Stimulated activated CD4-positive, alpha-beta T cell treated with anti-CD3 and anti-CD28 coated beads, Interleukin-4, amount 100 ng/mL, for 24 hours (primary cell): ENCODE data around the gene HDHD5.

ENCODE experiments used
- DNase-seq: peaks from one replicate; pipeline ENCODE4 v3.0.0-alpha.2; 2020

HDHD5 gene

DNA sequence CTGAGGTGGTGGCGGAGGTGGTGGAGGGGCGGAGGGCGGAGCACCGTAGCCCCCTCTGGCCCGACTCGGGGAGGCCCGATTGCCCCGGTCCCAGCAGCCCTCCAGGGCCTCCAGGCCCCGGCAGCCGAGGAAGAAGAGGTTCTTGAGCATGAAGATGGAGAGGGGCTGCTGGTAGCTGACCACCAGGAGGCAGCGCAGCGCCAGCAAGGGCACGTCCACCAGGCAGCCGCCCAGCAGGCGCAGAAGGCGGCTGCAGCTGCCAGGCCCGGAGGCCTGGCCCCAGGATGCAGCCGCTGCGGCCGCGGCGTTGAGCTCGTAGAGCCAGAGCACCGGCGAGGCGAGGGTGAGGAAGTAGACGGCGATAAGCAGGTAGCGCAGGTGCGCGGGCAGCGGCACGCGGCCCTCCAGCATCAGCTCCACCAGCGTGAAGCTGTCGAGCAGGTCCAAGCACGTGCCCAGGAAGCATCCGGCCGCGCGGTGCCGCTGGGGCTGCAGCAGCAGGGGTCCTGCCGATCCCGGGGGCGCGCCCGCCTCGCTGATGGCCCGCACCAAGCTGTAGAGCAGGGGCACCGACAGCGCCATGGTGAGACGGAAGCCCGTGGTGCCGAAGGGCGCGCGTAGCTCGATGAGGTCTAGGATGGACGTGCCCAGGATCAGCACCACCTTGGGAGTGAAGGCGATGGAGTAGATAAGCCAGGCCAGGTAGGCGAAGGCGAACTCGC, 39.4 kb downstream of the HDHD5 start:
- no peak for DNase-seq

DNA sequence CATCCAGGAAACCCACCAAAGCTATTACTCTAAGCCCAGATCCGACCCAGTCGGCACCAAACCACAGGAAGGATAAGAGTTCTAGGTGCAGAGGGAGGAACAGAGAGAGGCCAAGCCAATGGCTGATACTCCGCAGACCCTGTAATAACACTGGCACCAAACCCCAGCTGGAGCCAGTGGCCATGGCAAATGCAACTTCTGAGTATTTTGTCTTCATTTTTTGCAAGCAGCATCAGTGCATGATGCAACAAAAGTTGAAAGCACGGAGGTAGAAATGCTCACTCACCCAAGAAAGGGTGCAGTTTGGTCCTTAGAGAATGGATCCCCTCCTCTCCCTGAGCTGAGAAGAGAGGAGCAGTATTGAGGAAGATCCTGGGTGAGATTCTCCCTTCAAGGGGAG, 40.7 kb downstream of the HDHD5 start:
- DNase-seq, result no peak

DNA sequence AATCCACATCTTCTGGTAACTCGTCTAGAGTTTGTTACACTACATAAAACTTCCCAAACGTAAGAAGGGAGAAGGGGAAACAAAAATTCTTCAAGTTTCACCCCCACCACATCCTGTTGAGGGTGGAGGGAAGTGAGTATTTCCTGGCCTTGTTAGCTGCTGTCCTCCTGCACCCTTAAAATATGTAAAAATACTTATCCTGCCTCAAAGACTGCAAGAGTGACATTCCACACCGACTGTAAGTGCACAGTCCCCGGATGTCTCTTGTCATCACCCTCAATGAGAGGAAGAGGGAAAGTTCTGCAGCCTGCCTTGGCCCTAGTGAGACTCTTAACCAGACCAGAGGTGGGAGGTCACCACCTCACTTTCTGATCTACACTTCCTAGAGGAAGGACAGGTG, 41.2 kb downstream of the HDHD5 start:
- DNase-seq, result no peak

DNA sequence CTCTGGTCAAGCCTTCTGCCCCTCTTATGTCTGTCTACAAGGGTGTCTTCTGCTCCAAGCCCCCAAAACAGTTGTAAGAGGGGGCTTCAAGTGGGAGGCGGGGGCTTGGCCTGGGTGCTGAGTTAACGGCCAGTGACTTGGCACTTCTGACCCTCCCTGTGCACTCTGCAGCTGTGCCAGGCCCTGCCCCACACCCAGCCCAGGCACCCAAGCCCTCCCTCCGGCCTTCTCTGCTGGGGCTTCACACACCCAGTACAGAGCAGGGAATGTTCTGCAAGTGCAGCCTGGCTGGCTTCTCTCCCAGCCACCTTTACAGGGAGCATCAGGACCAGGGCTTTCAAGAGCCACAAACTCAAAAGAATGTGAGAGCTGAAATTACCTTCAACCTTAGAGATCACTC, 41.7 kb downstream of the HDHD5 start:
- DNase-seq, result no peak

DNA sequence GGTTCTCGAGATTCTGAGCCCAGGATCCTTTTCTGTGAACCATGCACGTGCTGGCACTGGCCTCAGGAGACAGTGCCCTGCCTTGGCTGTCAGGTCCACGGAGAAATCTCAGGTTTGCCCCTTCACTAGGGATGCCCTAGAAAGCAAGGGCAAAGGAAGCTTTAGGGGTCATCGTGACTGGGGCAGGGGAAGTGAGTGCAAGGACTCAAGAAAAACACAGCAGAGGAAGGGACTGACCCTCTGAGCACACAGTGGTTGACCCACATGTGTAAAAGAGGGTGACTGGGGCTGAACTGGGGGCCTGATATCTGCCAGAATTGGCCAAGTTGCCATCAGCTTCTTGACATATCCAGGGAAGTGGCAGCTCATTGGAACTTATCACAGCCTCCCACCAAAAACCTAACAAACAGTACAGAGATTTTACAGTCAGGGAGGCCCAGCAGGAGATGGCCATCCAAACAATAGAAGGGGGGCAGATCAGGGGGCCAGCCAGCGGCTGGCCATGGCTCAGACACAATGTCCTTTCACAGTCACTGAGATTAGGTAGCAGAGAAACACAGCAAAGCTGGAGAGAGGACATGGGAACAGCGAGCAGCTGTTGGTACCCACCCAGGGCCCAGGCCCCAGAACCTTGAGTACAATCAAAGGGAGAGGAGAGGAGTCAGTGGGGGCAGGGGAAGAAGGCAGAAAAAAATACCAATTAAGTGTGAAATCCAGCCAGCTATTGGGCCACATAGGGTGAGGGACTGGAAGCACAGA, 42.3 kb downstream of the HDHD5 start:
- no peak for DNase-seq

DNA sequence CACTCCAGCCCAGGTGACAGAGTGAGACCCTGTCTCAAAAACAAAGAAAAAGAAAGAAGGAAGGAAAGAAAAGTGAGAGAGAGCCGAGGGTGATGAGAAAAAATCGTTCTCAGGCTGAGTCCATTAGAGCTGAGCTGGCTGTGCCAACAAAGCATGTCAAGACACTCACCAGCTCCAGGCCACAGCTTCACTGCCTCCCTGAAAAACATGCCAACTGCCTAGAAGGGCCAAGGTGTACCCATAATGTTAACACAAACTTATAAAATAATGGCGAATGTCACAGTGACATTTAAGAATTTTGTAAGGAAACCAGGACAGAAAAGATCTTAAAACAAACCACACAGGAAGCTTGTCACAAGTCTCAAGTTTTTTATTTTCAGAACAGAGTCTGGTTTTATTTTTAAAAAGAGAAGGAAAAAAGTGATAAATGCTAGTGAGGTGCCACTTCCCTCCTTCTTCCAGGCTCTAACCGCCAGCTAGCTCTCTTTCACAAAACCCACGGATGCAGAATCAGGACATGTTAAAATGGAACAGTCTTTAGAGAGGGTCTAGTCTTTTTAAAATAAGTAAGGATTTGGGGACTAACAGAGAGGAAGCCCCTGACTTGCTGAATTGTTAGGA, 43.0 kb downstream of the HDHD5 start:
- no peak for DNase-seq

DNA sequence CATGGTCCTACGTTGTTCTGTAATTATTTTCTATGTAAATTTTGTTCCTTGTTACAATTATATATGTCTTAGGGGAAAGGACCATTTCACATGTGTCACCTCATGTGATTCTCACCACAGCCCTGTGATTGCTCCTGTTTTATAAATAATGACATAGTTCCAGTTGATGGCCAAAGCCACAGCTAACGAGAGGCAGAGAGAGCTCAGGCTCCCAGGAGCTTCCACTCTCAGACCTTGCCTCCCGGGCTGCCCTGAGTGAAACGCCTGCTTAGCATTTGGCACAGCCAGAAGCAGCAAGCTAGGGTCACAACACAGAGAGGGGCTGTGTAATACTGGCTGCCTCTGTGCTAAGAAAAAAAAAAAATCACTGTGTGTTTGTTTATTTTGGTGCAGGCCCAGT, 43.8 kb downstream of the HDHD5 start:
- DNase-seq, result no peak

DNA sequence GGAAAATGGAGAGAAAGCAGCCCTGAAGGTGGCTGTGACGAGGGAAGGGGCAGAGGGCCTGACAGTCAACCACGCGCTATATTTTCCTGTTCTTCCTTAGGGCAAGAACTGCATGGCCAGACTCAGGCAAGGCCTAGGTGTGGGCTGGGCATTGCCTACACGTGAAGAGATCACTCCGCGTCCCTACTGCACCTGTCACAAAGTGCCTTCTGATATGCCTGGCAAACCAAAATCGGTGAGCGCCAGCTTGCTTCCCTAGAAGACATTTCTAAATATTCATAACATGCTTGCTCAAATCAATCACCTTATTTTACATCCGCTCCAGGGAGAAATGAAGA, 44.2 kb downstream of the HDHD5 start:
- DNase-seq, result no peak

DNA sequence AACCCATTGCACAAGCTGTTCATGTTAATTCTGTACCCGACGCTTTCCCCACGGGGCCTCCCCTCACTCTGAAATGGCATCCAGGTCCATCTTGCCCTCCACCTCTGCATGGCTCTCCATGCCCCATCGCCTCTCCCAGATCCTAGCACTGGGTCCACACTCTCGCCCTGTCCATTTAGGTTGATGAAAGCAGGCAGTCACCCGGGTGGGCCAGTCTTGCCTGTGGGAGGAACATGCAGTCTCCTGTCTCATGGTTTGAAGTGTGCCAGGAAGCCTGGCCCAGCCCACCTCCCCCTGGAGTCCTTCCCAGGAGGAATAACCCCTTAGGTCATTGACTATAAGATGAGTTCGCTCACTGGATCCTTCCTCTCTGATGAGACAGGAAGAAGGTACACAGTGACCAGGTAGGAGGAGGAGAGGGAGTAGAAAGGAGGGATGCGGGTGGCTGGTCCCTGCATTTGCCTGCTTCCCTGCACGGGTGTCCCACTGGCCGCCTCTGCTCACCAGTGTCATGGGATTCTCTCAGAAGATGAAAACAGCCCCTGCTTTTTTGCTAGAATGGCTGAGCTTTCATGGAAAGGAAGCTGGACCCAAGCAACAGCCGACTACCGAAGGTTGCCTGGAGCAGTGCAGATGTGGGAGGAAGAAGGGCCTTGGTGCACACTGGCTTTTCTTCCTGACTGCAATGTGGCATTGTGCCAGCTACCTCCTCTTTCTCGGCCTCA, 44.7 kb downstream of the HDHD5 start:
- DNase-seq, result no peak

DNA sequence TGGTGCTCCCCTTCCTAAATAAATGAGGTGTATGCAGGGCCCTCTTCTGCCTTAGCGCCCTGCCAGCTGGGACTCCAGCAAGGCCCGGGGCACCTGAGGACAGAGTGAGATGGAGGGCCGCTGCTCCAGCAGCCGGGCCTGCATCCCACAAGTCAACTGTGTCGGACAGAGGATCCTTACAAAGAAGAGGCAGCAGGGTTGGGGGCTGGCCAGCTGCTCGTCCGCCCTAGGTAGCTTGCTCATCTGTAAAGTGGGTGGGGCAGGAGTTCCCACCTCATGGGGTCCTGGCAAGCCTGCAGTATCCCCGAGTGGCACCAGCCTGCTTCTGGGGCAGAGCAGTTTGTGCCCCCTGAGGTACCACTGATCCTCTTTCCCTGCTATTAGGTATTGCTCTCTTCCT, 45.5 kb downstream of the HDHD5 start:
- no peak for DNase-seq

DNA sequence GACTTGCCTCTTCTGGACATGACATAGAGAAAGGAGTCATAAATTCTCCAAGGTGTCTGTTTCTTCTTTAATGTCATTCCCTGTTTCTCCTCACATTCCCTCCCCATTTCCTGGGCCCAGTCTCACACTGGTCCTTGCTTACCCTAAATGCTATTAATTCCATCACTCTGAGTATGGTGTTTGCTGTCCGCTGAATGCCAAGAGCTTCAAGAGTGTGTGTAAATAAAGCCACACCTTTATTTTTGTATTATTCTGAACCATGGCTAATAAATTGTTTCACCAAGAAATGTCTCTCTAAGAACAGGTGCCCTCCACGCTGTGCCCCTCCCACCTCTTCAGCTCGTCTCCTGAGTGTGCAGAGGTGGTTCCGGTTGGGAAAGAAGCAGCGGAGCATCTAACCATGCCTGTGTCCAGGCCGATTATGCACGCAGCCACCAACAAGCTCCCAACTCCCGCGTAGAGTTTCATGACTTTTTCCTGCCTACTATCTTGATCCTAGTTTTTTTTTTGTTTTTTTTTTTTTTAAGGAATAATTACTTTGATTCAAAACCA, 46.5 kb downstream of the HDHD5 start:
- DNase-seq, result no peak

DNA sequence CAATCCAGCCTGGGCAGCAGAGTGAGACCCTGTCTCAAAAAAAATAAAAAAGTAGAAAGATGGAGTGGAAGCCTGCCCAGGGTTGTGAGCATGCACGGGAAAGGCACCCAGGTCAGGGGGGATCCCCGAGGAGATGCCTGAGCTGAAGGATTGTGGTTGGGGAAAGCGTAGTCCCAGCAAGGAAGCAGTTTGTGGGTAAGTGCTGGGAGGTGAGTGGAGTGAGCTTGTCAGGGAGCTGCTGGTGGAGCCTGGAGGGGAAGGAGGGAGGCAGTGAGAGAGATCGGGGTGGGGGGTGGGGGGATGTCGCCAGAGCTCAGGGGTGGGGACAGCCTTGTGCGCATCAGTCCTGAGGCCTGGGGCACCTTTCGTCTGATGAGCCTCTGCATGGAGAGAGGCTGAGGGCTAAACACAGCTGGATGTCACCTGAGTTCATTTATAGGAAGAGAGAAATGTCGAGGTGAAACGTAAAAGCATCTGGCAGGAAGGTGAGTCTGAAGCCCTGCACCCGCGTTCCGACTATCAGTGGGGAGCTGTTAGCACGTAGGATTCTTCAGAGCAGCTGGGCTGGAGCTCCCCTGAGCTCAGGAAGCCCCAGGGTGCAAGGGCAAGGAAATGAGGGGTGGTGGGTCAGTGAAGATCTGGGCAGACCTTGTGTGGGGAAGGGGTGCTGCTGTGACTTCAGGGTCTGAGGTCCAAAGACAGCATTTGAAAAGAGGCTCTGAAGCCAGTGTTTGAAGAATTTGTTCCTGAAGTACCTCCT, 48.1 kb downstream of the HDHD5 start:
- no peak for DNase-seq

DNA sequence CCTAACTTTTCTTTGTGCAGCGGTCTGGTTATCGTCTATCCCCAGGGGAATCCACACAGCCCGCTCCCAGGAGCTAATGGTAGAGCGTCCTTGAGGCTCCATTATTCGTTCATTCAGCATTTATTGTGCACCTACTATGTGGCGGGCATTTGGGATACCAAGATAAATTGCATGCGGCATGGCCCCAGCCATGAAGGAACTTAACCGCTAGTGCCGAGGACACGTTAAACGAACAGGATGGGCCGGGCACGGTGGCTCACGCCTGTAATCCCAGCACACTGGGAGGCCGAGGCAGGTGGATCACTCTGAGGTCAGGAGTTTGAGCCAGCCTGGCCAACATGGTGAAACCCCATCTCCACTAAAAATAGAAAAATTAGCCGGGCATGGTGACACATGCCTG, 49.1 kb downstream of the HDHD5 start:
- DNase-seq, result no peak

DNA sequence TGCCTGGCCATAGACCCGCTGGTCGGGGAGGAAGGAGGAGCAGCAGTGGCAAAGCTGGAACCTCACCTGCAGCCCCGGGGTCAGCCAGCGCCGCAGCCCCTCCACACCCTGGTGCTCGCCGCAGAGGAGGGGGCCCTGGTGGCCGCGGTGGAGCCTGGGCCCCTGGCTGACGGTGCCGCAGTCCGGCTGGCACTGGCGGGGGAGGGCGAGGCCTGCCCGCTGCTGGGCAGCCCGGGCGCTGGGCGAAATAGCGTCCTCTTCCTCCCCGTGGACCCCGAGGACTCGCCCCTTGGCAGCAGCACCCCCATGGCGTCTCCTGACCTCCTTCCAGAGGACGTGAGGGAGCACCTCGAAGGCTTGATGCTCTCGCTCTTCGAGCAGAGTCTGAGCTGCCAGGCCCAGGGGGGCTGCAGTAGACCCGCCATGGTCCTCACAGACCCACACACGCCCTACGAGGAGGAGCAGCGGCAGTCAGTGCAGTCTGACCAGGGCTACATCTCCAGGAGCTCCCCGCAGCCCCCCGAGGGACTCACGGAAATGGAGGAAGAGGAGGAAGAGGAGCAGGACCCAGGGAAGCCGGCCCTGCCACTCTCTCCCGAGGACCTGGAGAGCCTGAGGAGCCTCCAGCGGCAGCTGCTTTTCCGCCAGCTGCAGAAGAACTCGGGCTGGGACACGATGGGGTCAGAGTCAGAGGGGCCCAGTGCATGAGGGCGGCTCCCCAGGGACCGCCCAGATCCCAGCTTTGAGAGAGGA, 49.8 kb downstream of the HDHD5 start:
- DNase-seq, result no peak

DNA sequence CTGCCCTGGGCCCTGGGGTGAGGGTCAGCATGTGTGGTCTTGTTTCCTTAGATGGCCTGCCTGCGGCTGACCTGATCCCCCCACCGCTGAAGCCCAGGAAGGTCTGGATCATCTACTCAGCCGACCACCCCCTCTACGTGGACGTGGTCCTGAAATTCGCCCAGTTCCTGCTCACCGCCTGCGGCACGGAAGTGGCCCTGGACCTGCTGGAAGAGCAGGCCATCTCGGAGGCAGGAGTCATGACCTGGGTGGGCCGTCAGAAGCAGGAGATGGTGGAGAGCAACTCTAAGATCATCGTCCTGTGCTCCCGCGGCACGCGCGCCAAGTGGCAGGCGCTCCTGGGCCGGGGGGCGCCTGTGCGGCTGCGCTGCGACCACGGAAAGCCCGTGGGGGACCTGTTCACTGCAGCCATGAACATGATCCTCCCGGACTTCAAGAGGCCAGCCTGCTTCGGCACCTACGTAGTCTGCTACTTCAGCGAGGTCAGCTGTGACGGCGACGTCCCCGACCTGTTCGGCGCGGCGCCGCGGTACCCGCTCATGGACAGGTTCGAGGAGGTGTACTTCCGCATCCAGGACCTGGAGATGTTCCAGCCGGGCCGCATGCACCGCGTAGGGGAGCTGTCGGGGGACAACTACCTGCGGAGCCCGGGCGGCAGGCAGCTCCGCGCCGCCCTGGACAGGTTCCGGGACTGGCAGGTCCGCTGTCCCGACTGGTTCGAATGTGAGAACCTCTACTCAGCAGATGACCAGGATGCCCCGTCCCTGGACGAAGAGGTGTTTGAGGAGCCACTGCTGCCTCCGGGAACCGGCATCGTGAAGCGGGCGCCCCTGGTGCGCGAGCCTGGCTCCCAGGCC, 50.6 kb downstream of the HDHD5 start:
- no peak for DNase-seq

DNA sequence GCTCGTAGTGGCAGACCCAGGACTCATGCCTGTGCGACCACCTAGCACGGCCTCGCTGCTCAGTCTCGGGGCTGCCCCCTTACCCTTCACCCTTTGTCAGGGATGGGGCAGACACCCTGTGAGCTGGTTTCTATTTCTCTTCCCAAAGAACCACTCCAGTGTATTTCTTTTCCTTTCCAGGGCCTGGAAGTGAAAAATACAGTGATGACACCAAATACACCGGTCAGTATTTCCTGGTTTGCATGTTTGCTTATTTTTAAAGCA, 51.6 kb downstream of the HDHD5 start:
- DNase-seq, result no peak

DNA sequence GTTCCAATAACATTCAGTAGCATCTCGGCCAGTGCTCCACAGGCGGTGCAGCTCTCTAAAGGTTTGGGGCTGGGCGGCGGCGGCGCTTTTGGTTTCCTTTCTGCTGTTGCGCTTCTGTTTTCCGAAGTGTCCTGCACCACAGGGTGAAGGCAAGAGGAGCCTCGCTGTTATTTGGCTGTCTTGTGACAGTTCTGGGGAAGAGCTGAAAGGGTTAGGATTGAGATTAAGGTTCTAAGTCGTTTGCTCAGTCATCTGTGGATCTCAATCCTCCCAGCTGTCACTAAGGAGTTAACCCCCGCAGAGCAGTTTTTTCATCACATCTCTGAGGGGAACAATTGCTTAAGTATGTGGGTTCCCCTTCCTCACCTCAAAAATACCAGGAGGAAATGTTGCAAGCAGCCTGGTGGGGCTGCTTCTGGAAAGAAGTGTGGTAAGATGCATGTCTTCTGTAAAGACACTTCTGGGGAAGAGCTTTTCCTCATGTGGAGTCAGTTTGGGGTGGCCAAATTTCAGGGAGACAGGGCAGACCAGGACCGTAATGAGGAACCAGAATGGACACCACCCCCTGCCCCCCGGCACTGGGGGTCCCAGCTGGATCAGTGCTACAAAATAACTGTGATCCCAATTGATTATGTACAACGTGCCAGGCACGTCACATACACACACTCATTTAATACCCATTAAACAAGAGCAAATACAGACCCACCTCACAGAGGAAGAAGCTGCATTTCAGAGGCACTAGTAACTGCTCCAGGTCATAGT, 52.1 kb downstream of the HDHD5 start:
- peak; percentile 31 for DNase-seq

DNA sequence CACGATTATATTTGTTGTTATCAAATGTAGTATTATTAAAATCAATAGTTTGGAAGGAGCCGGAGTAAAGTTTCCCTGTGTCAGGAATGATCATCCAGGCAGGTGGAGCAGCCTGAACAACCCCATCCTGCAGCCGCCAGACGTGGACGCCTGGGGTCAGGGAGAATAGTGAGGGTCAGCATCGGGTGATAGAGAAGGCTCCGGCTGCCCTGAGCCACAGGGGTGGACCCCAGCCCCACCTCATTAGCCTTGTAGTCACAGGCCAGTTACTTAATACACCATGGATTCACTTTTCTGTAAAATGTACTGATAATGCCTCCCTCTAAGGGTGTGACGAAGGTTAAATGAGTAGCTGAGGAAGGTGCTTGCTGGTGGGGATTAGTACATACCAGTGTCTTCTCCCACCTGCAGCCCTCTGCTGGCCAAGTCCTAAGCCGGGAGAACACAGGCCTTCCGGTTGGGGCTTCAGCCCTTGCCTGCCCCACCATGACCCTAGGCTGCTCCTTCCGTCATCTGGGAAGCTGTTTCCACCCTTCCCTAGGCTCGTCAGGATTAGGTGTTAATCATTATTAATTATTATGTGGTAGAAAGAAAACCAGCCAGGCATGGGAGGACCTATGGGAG, 52.8 kb downstream of the HDHD5 start:
- DNase-seq, result no peak

DNA sequence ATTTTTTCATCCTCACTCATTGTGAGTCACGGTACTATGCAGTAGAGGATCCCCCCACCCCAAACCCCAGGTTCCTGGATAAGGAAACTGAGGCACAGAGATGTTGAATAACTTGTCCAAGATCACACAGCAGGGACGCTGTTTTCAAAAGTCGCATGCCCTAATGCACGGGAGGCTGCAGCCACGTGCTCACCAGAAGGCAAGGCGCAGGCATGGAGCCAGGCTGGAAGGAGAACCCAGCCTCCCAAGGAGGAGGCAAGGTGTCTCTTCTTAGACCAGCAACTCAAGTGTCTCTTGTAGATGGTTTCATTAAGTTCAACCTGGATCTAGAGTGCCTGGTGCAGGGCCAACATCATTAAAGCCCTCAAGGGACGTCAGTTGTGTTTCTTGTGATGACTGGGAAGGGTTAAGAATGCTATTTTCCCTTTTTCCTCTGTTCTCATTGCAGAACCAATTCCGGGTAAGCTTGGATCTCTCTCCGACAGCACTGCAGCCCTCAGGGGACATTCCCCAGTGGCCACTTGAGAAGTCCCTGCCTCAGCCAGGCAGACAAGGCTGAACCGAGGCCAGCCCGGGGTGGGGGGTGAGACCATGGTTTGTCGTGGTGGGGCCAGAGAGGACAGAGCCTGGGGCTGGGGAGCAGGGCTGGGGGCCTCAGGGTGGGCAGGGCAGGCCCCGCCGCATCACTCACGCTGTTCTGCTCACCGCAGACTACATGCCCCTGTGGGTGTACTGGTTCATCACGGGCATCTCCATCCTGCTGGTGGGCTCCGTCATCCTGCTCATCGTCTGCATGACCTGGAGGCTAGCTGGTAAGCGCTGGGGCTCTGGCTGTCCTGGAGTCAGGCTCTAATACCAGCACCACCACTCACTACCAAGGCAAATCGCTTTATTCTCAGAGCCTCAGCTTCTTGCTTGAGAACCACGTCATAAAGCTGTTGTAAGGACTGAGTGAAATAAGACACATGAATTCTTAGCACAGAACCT, 53.6 kb downstream of the HDHD5 start:
- DNase-seq, result no peak
